K562 (cell line): ENCODE data around the gene CRABP1. TPM values are rescaled to one million over a fixed set of nuclear protein-coding genes. Genes with fewer than 3 reads are reported as not detected.

Experiments
- ATAC-seq: fragments of 200-7000 bp; cut with Tn5 transposase; 3 replicates; pipeline ENCODE4 v1.9.1; 2020; ENCODE audit warnings: moderate library complexity
- BruUV-seq: library from RNA; stranded (reverse); fragments of 400-500 nt; replicated peaks from 2 replicates; lab custom pipeline; 2021; lab: Mats Ljungman, UMichigan
- CTCF ChIA-PET: fragments of 300-600 bp; formaldehyde crosslinking; extraction: SDS; loops from one replicate; lab custom pipeline; 2021; ENCODE audit warnings: low intra/inter-chr PET ratio; lab: Yijun Ruan, JAX
- POLR2A ChIA-PET: fragments of 300-600, 350-650 bp; sonication (Branson Sonifier 250); formaldehyde crosslinking; extraction: SDS; loops from one replicate; lab custom pipeline; 2021; ENCODE audit warnings: antibody characterized with exemption, inconsistent platforms; lab: Yijun Ruan, JAX
- DNase-seq, 4 experiments: peaks; one replicate each; pipeline versions ENCODE4 v3.0.0 to v3.0.0-alpha.2; 2011 to 2018; ENCODE audit warnings: low spot score in 3 of 4, mixed read lengths in 3 of 4; ENCODE audit errors: extremely low read depth in 1 of 4
- FAIRE-seq: peaks from 2 replicates; lab custom pipeline; 2011; peaks lifted over from hg19 to GRCh38; lab: Jason Lieb, UNC
- H2AFZ ChIP-seq: 2 replicates; pipeline ENCODE4 v1.6.0; 2011; ENCODE audit warnings: low read depth, low read length, control low read depth, inconsistent platforms
- H3K27ac ChIP-seq: fragments of 200-600 bp; 3 replicates; pipeline ENCODE4 v1.8.0; 2011; ENCODE audit warnings: low read depth, mild to moderate bottlenecking, control low read depth, inconsistent platforms, low read length, moderate library complexity, mixed read lengths; ENCODE audit errors: extremely low read depth
- H3K27me3 ChIP-seq, 2 experiments: fragments of 300-600 bp in 1 of 2; 2 replicates in 1 of 2; 3 replicates in 1 of 2; pipeline versions ENCODE4 v1.6.0 to v1.8.0; 2011; ENCODE audit warnings: inconsistent platforms in 2 of 2, low read length in 2 of 2, mild to moderate bottlenecking in 1 of 2, mixed read lengths in 1 of 2, moderate library complexity in 1 of 2; ENCODE audit not compliant: control insufficient read depth in 2 of 2, insufficient read depth in 2 of 2
- H3K36me3 ChIP-seq: fragments of 300-600 bp; 3 replicates; pipeline ENCODE4 v1.8.0; 2011; ENCODE audit warnings: mild to moderate bottlenecking, low read length, inconsistent platforms; ENCODE audit not compliant: control insufficient read depth, insufficient read depth
- H3K4me1 ChIP-seq, 2 experiments: fragments of 200-600 bp in 1 of 2; replicated peaks in 1 of 2; 2 replicates in 1 of 2; 3 replicates in 1 of 2; pipeline versions ENCODE4 v1.5.1 to v1.8.0; 2011; ENCODE audit warnings: inconsistent platforms in 2 of 2, low read length in 2 of 2, mild to moderate bottlenecking in 1 of 2, mixed read lengths in 1 of 2, moderate library complexity in 1 of 2; ENCODE audit not compliant: control insufficient read depth in 2 of 2, insufficient read depth in 2 of 2
- H3K4me2 ChIP-seq: 2 replicates; pipeline ENCODE4 v1.6.1; 2011; ENCODE audit warnings: low read length, control low read depth, inconsistent platforms, mixed read lengths; ENCODE audit not compliant: insufficient read depth
- H3K4me3 ChIP-seq: fragments of 200-600 bp; sonication (generic), shearing (Covaris generic); 2 replicates; pipeline ENCODE4 v1.5.1; 2016; ENCODE audit warnings: control low read depth, inconsistent platforms
- H3K79me2 ChIP-seq: fragments of 200-600 bp; 3 replicates; pipeline ENCODE4 v1.8.0; 2011; ENCODE audit warnings: low read length, inconsistent platforms; ENCODE audit not compliant: control insufficient read depth, insufficient read depth
- H3K9ac ChIP-seq, 2 experiments: 2 replicates each; pipeline versions ENCODE4 v1.6.0 to v1.6.1; 2011; ENCODE audit warnings: low read depth in 2 of 2, low read length in 2 of 2, control low read depth in 1 of 2, inconsistent platforms in 1 of 2, mild to moderate bottlenecking in 1 of 2, mixed read lengths in 1 of 2; ENCODE audit not compliant: insufficient read depth in 1 of 2
- H3K9me1 ChIP-seq: one replicate; pipeline ENCODE4 v1.6.0; 2011; ENCODE audit warnings: inconsistent platforms, mild to moderate bottlenecking, low read length, moderate library complexity; ENCODE audit not compliant: control insufficient read depth, insufficient read depth
- H3K9me3 ChIP-seq: replicated peaks from 2 replicates; pipeline ENCODE4 v1.5.1; 2011; ENCODE audit warnings: low read depth, low read length, inconsistent platforms; ENCODE audit not compliant: control insufficient read depth, insufficient read depth
- H4K20me1 ChIP-seq: replicated peaks from 2 replicates; pipeline ENCODE4 v1.6.1; 2011; ENCODE audit warnings: low read length, inconsistent platforms, mixed read lengths; ENCODE audit not compliant: control insufficient read depth, insufficient read depth
- KDM2B ChIP-seq: fragments of 250-450 bp; sonication (Bioruptor Pico); IDR thresholded peaks from 2 replicates; pipeline ENCODE4 v1.8.0; 2021; ENCODE audit warnings: mild to moderate bottlenecking, moderate library complexity
- KLF1 ChIP-seq: fragments of 450-650 bp; IDR thresholded peaks from 2 replicates; pipeline ENCODE4 v1.6.1; 2016; ENCODE audit warnings: missing genetic modification characterization, missing compliant biosample characterization
- SMARCB1 ChIP-seq: IDR thresholded peaks from 2 replicates; pipeline ENCODE4 v1.6.1; 2011; ENCODE audit warnings: improper control_type of control experiment, low read depth; ENCODE audit not compliant: insufficient read length
- THRA ChIP-seq: fragments of 450-650 bp; IDR thresholded peaks from 2 replicates; pipeline ENCODE4 v1.6.1; 2017; ENCODE audit warnings: mild to moderate bottlenecking, moderate library complexity
- ZBTB34 ChIP-seq: fragments of 250-450 bp; sonication (Bioruptor Pico); IDR thresholded peaks from 2 replicates; pipeline ENCODE4 v1.8.0; 2021; ENCODE audit warnings: mild to moderate bottlenecking, moderate library complexity
- ZBTB8A ChIP-seq: fragments of 450-650 bp; IDR thresholded peaks from 2 replicates; pipeline ENCODE4 v1.6.1; 2018; ENCODE audit warnings: mild to moderate bottlenecking, moderate library complexity; ENCODE audit not compliant: partially characterized antibody
- ZKSCAN1 ChIP-seq: fragments of 150-350 bp; IDR thresholded peaks from 2 replicates; pipeline ENCODE4 v1.6.1; 2016; ENCODE audit warnings: low read depth, low read length
- ZKSCAN3 ChIP-seq: fragments of 250-450 bp; sonication (Bioruptor Pico); IDR thresholded peaks from 2 replicates; pipeline ENCODE4 v1.4.0; 2020
- ZNF12 ChIP-seq: sonication (generic); formaldehyde crosslinking; IDR thresholded peaks from 2 replicates; pipeline ENCODE4 v1.4.0; 2020; ENCODE audit warnings: mild to moderate bottlenecking, missing genetic modification reagents
- WGBS: fragments of 100-300 bp; shearing (Covaris generic); methylation state at CpG from one replicate; pipeline ENCODE4 v1.1.6; 2016; ENCODE audit warnings: low coverage, mixed read lengths; ENCODE audit not compliant: insufficient coverage; ENCODE audit errors: missing lambda C conversion rate; 5-methylcytosine and 5-hydroxymethylcytosine counted together
- in situ Hi-C: fragments of 300-500 bp; cut with MboI; formaldehyde crosslinking; loops from 4 replicates; pipeline ENCODE4 v1.15.0; 2018; ENCODE audit warnings: inconsistent platforms, mixed read lengths
- intact Hi-C: fragments of 100-400 bp; cut with micrococcal nuclease; formaldehyde crosslinking; loops from 2 replicates; pipeline ENCODE4 v1.14.2; 2022
- polyA plus RNA-seq, 8 experiments: library from polyadenylated mRNA; depleted of rRNA in 4 of 8; stranded (reverse) in 5 of 8; unstranded in 3 of 8; fragments of >200 nt; fragmentation: Nextera tagmentation in 2 of 8; fragmentation: Illumina TruSeq in 1 of 8; extraction: Ambion mirVana in 2 of 8; extraction: Trizol in 1 of 8; gene quantifications; 2 replicates each; pipeline versions ENCODE4 v1.2.1 to v1.2.3, GENCODE V29; 2011 to 2014; ENCODE audit warnings: inconsistent platforms in 1 of 8, missing spikeins in 1 of 8
- total RNA-seq, 7 experiments: library from RNA; depleted of rRNA in 6 of 7; stranded (reverse); fragments of >200 nt in 6 of 7; fragmentation: Illumina TruSeq in 2 of 7; extraction: Trizol in 2 of 7; gene quantifications; 2 replicates each; pipeline versions ENCODE4 v1.2.1 to v1.2.3, GENCODE V29; 2011 to 2021; ENCODE audit warnings: low replicate concordance in 1 of 7
- TF ChIP-seq, protein P1 (sequence below): IDR thresholded peaks from 2 replicates; pipeline ENCODE4 v1.6.1; 2011; ENCODE audit not compliant: insufficient read length; ENCODE audit errors: extremely low read depth
- TF ChIP-seq, protein P2 (sequence below): conservative IDR thresholded peaks from 2 replicates; pipeline ENCODE4 v1.6.1; 2011; ENCODE audit warnings: low read depth, mild to moderate bottlenecking, low read length; ENCODE audit not compliant: control insufficient read depth

CRABP1 gene
- total and polyA plus RNA-seq, 9 of the 15 experiments (the other 6 are each of a cell fraction or from before 2014, with no cell fraction given): 0.60 TPM; not detected in 8

GRCh38 chr15:78338781-78339180 is 1.4 kb upstream of the CRABP1 start:
- no peak overlapping the region for H3K4me2 ChIP-seq
- ChIA-PET POLR2A (interaction anchor here (0.8 kb wide), 1 partner anchor 39 kb away, joined by 4 read pairs; the partner anchor contains the start of gene SKIC8), CTCF (no interaction called here)
- no peak for DNase-seq
- no peak for TF ChIP-seq ZKSCAN3 (CRISPR knock-in tag)
- TF ChIP-seq ZNF12 (CRISPR knock-in tag): no peak
- TF ChIP-seq ZBTB34 (CRISPR knock-in tag): no peak
- in situ Hi-C loops (no loop called here), intact Hi-C loops (no loop called here)
- WGBS: 0% methylated on average over 7 of the region's 7 CpGs
- peaks cover 58 to 91% of the 10 kb centered on the region in 2 experiments for H3K27me3 ChIP-seq
- no peak overlapping the region for H3K4me3 ChIP-seq
- no peak for FAIRE-seq
- H2AFZ ChIP-seq: no peak overlapping the region
- no peaks in the 10 kb centered on the region for H3K9me1 ChIP-seq
- no peaks in the 10 kb centered on the region; the same call in 1 of the 2 replicates for H4K20me1 ChIP-seq
- no peaks in the 10 kb centered on the region for H3K79me2 ChIP-seq
- H3K9me3 ChIP-seq: no peaks in the 10 kb centered on the region
- H3K9ac ChIP-seq: no peak overlapping the region
- H3K27ac ChIP-seq: no peak overlapping the region
- BruUV-seq: no TSS peak
- H3K36me3 ChIP-seq: no peaks in the 10 kb centered on the region
- ATAC-seq: no peak
- H3K4me1 ChIP-seq: peaks cover 0 to 13% of the 10 kb centered on the region in 2 experiments; a peak in 2 of 5 replicates

GRCh38 chr15:78339559-78339958 is 594 bp upstream of the CRABP1 start:
- no peak for DNase-seq
- no peak overlapping the region for H2AFZ ChIP-seq
- no peak overlapping the region for H3K4me2 ChIP-seq
- H3K4me1 ChIP-seq: peaks cover 0 to 13% of the 10 kb centered on the region in 2 experiments; a peak in 2 of 5 replicates
- H3K27ac ChIP-seq: no peak overlapping the region
- no peak overlapping the region for H3K9ac ChIP-seq
- ChIA-PET CTCF (no interaction called here), POLR2A (interaction anchor here (0.5 kb wide), 2 partner anchors 8 to 293 kb away, joined by 3 read pairs; no protein-coding TSS in a partner anchor)
- BruUV-seq: no TSS peak
- no peaks in the 10 kb centered on the region for H3K36me3 ChIP-seq
- no peak for FAIRE-seq
- no peak for ATAC-seq
- peaks cover 59 to 84% of the 10 kb centered on the region in 2 experiments for H3K27me3 ChIP-seq
- 7% methylated on average over 15 of the region's 17 CpGs for WGBS
- no peaks in the 10 kb centered on the region for H3K79me2 ChIP-seq
- H4K20me1 ChIP-seq: no peaks in the 10 kb centered on the region; the same call in 1 of the 2 replicates
- intact Hi-C loops (no loop called here), in situ Hi-C loops (no loop called here)
- H3K9me3 ChIP-seq: no peaks in the 10 kb centered on the region
- no peaks in the 10 kb centered on the region for H3K9me1 ChIP-seq
- H3K4me3 ChIP-seq: no peak overlapping the region
- no peak for TF ChIP-seq THRA
- TF ChIP-seq ZBTB8A: no peak
- TF ChIP-seq, protein P1, sequence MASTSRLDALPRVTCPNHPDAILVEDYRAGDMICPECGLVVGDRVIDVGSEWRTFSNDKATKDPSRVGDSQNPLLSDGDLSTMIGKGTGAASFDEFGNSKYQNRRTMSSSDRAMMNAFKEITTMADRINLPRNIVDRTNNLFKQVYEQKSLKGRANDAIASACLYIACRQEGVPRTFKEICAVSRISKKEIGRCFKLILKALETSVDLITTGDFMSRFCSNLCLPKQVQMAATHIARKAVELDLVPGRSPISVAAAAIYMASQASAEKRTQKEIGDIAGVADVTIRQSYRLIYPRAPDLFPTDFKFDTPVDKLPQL: no peak
- TF ChIP-seq, protein P2, sequence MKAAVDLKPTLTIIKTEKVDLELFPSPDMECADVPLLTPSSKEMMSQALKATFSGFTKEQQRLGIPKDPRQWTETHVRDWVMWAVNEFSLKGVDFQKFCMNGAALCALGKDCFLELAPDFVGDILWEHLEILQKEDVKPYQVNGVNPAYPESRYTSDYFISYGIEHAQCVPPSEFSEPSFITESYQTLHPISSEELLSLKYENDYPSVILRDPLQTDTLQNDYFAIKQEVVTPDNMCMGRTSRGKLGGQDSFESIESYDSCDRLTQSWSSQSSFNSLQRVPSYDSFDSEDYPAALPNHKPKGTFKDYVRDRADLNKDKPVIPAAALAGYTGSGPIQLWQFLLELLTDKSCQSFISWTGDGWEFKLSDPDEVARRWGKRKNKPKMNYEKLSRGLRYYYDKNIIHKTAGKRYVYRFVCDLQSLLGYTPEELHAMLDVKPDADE: no peak
- no peak for TF ChIP-seq KLF1 (tag)
- no peak for TF ChIP-seq ZKSCAN1
- no peak for TF ChIP-seq SMARCB1
- no peak for TF ChIP-seq KDM2B
